A549 (cell line): ENCODE measurements around the gene CACNA1I. TPM values are rescaled to one million over a fixed set of nuclear protein-coding genes. Genes with fewer than 3 reads are reported as not detected.

Experiments used
- ATAC-seq, 2 experiments: fragments of 200-7000 bp in 1 of 2; fragments of >200 bp in 1 of 2; cut with Nextera tagmentation in 1 of 2; cut with Tn5 transposase in 1 of 2; 3 replicates each; pipeline versions ENCODE4 v1.8.0 to v1.9.1; 2018 to 2020; ENCODE audit warnings: mild to moderate bottlenecking in 1 of 2, moderate library complexity in 1 of 2
- CTCF ChIA-PET: fragments of 300-600 bp; sonication (Branson Sonifier 250); formaldehyde crosslinking; extraction: SDS; loops from one replicate; lab custom pipeline; 2021; ENCODE audit warnings: antibody characterized with exemption, inconsistent platforms; lab: Yijun Ruan, JAX
- POLR2A ChIA-PET: fragments of 350-600 bp; formaldehyde crosslinking; extraction: SDS; loops from one replicate; lab custom pipeline; 2021; ENCODE audit warnings: antibody characterized with exemption, inconsistent platforms; lab: Yijun Ruan, JAX
- DNase-seq, 2 experiments: peaks; one replicate each; pipeline versions ENCODE4 v3.0.0 to v3.0.0-alpha.2; 2011 to 2016; ENCODE audit warnings: low read depth in 1 of 2, low spot score in 1 of 2
- FAIRE-seq: peaks from 2 replicates; lab custom pipeline; 2011; peaks lifted over from hg19 to GRCh38; lab: Jason Lieb, UNC
- H3K27ac ChIP-seq, 2 experiments: fragments of >200 bp; sonication (Bioruptor Twin); formaldehyde crosslinking; 3 replicates each; pipeline ENCODE4 v1.5.1; 2016 to 2017
- H3K4me1 ChIP-seq: fragments of >200 bp; sonication (Bioruptor Twin); formaldehyde crosslinking; 3 replicates; pipeline ENCODE4 v1.6.1; 2016
- H3K4me2 ChIP-seq: fragments of >200 bp; sonication (Bioruptor Twin); formaldehyde crosslinking; 3 replicates; pipeline ENCODE4 v1.6.1; 2016
- H3K4me3 ChIP-seq: fragments of >200 bp; sonication (Bioruptor Twin); formaldehyde crosslinking; 3 replicates; pipeline ENCODE4 v1.5.1; 2016
- H3K9me3 ChIP-seq: fragments of >200 bp; sonication (Bioruptor Twin); formaldehyde crosslinking; 3 replicates; pipeline ENCODE4 v1.6.1; 2016
- ATOH8 ChIP-seq: fragments of 250-450 bp; sonication (Bioruptor Pico); IDR thresholded peaks from 2 replicates; pipeline ENCODE4 v1.5.0; 2020; ENCODE audit warnings: low read depth, mild to moderate bottlenecking, moderate library complexity
- BHLHE40 ChIP-seq: IDR thresholded peaks from 2 replicates; pipeline ENCODE4 v1.6.1; 2012; ENCODE audit warnings: low read depth, low read length, inconsistent platforms
- CBX2 ChIP-seq: fragments of 200-600 bp; sonication (generic); IDR thresholded peaks from 2 replicates; pipeline ENCODE4 v1.6.1; 2016; ENCODE audit warnings: low read depth, mild to moderate bottlenecking, borderline replicate concordance
- CBX8 ChIP-seq: fragments of 200-600 bp; sonication (generic); IDR thresholded peaks from 2 replicates; pipeline ENCODE4 v1.6.1; 2016
- CTCF ChIP-seq: fragments of >200 bp; sonication (Bioruptor Twin); formaldehyde crosslinking; IDR thresholded peaks from 3 replicates; pipeline ENCODE4 v1.5.1; 2016
- EHF ChIP-seq: fragments of 250-450 bp; sonication (Bioruptor Pico); IDR thresholded peaks from 2 replicates; pipeline ENCODE4 v1.5.0; 2020; ENCODE audit warnings: mild to moderate bottlenecking
- EHMT2 ChIP-seq: fragments of 200-600 bp; sonication (generic); IDR thresholded peaks from 2 replicates; pipeline ENCODE4 v1.6.1; 2016; ENCODE audit warnings: antibody characterized with exemption, low read depth, mild to moderate bottlenecking, moderate library complexity
- ESRRA ChIP-seq: fragments of 150-350 bp; IDR thresholded peaks from 2 replicates; pipeline ENCODE4 v1.6.1; 2014; ENCODE audit warnings: mild to moderate bottlenecking, low read length, borderline replicate concordance
- FOSB ChIP-seq: fragments of 250-450 bp; sonication (Bioruptor Pico); IDR thresholded peaks from 2 replicates; pipeline ENCODE4 v1.5.0; 2020; ENCODE audit warnings: mild to moderate bottlenecking, moderate library complexity
- HDAC2 ChIP-seq: fragments of 200-600 bp; sonication (generic); IDR thresholded peaks from 2 replicates; pipeline ENCODE4 v1.6.1; 2016
- HEYL ChIP-seq: fragments of 250-450 bp; sonication (Bioruptor Pico); IDR thresholded peaks from 2 replicates; pipeline ENCODE4 v1.8.0; 2021; ENCODE audit warnings: mild to moderate bottlenecking, moderate library complexity
- HMGXB4 ChIP-seq: fragments of 250-450 bp; sonication (Bioruptor Pico); IDR thresholded peaks from 2 replicates; pipeline ENCODE4 v1.5.0; 2021; ENCODE audit warnings: mild to moderate bottlenecking, moderate library complexity, borderline replicate concordance
- MAFK ChIP-seq: fragments of 450-650 bp; IDR thresholded peaks from 2 replicates; pipeline ENCODE4 v1.6.1; 2014; ENCODE audit not compliant: partially characterized antibody
- MAZ ChIP-seq: fragments of 150-350 bp; IDR thresholded peaks from 2 replicates; pipeline ENCODE4 v1.6.1; 2014; ENCODE audit warnings: antibody characterized with exemption, low read depth, low read length, borderline replicate concordance
- NPAS2 ChIP-seq: fragments of 250-450 bp; sonication (Bioruptor Pico); IDR thresholded peaks from 2 replicates; pipeline ENCODE4 v1.8.0; 2022; ENCODE audit warnings: mild to moderate bottlenecking, moderate library complexity, borderline replicate concordance
- PHF8 ChIP-seq: fragments of 200-600 bp; sonication (generic); IDR thresholded peaks from 2 replicates; pipeline ENCODE4 v1.6.1; 2016; ENCODE audit warnings: low read depth, mild to moderate bottlenecking, antibody characterized with exemption, moderate library complexity, borderline replicate concordance
- POLR2A ChIP-seq: IDR thresholded peaks from 2 replicates; pipeline ENCODE4 v1.6.1; 2012; ENCODE audit warnings: mild to moderate bottlenecking, low read length
- POLR2AphosphoS2 ChIP-seq: conservative IDR thresholded peaks from 2 replicates; pipeline ENCODE4 v1.6.1; 2012; ENCODE audit warnings: low read length, improper control_type of control experiment, inconsistent platforms
- RAD21 ChIP-seq, 2 experiments: fragments of >200 bp in 1 of 2; sonication (Bioruptor Twin) in 1 of 2; formaldehyde crosslinking in 1 of 2; IDR thresholded peaks in 1 of 2; conservative IDR thresholded peaks in 1 of 2; 2 replicates in 1 of 2; 3 replicates in 1 of 2; pipeline ENCODE4 v1.6.1; 2012 to 2018; ENCODE audit warnings: inconsistent platforms in 1 of 2
- RNF2 ChIP-seq: fragments of 200-600 bp; sonication (generic); IDR thresholded peaks from 2 replicates; pipeline ENCODE4 v1.6.1; 2016; ENCODE audit warnings: low read depth, mild to moderate bottlenecking, antibody characterized with exemption, moderate library complexity, borderline replicate concordance
- SREBF2 ChIP-seq: fragments of 450-650 bp; IDR thresholded peaks from 2 replicates; pipeline ENCODE4 v1.6.1; 2014; ENCODE audit warnings: mild to moderate bottlenecking, moderate library complexity
- TFCP2L1 ChIP-seq: fragments of 250-450 bp; sonication (Bioruptor Pico); IDR thresholded peaks from 2 replicates; pipeline ENCODE4 v1.5.0; 2021; ENCODE audit warnings: mild to moderate bottlenecking
- ZSCAN20 ChIP-seq: fragments of 250-450 bp; sonication (Bioruptor Pico); IDR thresholded peaks from 2 replicates; pipeline ENCODE4 v1.8.0; 2022; ENCODE audit warnings: mild to moderate bottlenecking, moderate library complexity
- WGBS: methylation state at CpG from one replicate; pipeline ENCODE4 v1.1.6; 2017; ENCODE audit errors: missing lambda C conversion rate; 5-methylcytosine and 5-hydroxymethylcytosine counted together
- polyA plus RNA-seq, 4 experiments: library from polyadenylated mRNA; depleted of rRNA in 3 of 4; stranded (reverse); fragments of >200 nt; fragmentation: RNase III in 1 of 4; extraction: RNeasy Plus Mini Kit Qiagen cat#74134 plus additional on column Dnase treatment in 1 of 4; gene quantifications; 2 replicates in 3 of 4; 3 replicates in 1 of 4; pipeline ENCODE4 v1.2.3, GENCODE V29; 2011 to 2017

CACNA1I gene
- polyA plus RNA-seq, 2 of the 4 experiments (the other 2 are of a cell fraction), result 0.03 to 0.13 TPM

- no peak overlapping the region for H3K4me3 ChIP-seq
- TF ChIP-seq MAFK, result no peak
- no peak for TF ChIP-seq TFCP2L1 (CRISPR knock-in tag)
- TF ChIP-seq ATOH8 (CRISPR knock-in tag), result no peak
- FAIRE-seq (no peak), ATAC-seq (no peak), DNase-seq (no peak)
- no peaks in the 10 kb centered on the region for H3K4me1 ChIP-seq
- 44% methylated on average over 15 of the region's 25 CpGs for WGBS
- no peaks in the 10 kb centered on the region for H3K9me3 ChIP-seq
- H3K27ac ChIP-seq, result no peak overlapping the region
- H3K4me2 ChIP-seq, result no peak overlapping the region
- POLR2A ChIA-PET, result no interaction called here
- CTCF ChIA-PET, result no interaction called here
Measured at GRCh38 chr22:39690881-39691605, 120.5 kb downstream of the CACNA1I start.

- 28% methylated on average over 11 of the region's 14 CpGs for WGBS
- no peak for FAIRE-seq
- Histone ChIP-seq H3K9me3 (no peaks in the 10 kb centered on the region), H3K4me2 (no peak overlapping the region)
- TF ChIP-seq RNF2 (no peak), RAD21 (conservative IDR thresholded peaks at IDR 0.05 in 1 of 2, IDR thresholded peaks at IDR 0.05 in 1 of 2) (no peak), MAZ (no peak), EHF (no peak), CBX8 (no peak), EHMT2 (no peak), POLR2A (no peak)
- TF ChIP-seq, all 56 proteins: peak for 0
- ChIA-PET POLR2A (no interaction called here), CTCF (no interaction called here)
- H3K4me3 ChIP-seq, result no peak overlapping the region
- ATAC-seq (peak; percentile 14 to 66; a peak in 3 of 6 replicates), DNase-seq (no peak)
- no peak overlapping the region for H3K27ac ChIP-seq
- no peaks in the 10 kb centered on the region for H3K4me1 ChIP-seq
Measured at GRCh38 chr22:39693943-39694500, 123.5 kb downstream of the CACNA1I start.

- H3K4me1 ChIP-seq, result no peaks in the 10 kb centered on the region
- DNase-seq (no peak), FAIRE-seq (no peak), ATAC-seq (no peak)
- POLR2A ChIA-PET, result no interaction called here
- WGBS, result 70% methylated on average over 9 of the region's 14 CpGs
- no peak overlapping the region for H3K27ac ChIP-seq
- TF ChIP-seq NPAS2 (CRISPR knock-in tag) (no peak), SREBF2 (no peak), ESRRA (no peak), ZSCAN20 (CRISPR knock-in tag) (no peak), HMGXB4 (no peak), POLR2A (no peak), BHLHE40 (no peak), CTCF (no peak), FOSB (CRISPR knock-in tag) (no peak), POLR2AphosphoS2 (no peak), CBX2 (no peak), HDAC2 (no peak), PHF8 (no peak), HEYL (CRISPR knock-in tag) (no peak)
- TF ChIP-seq, all 56 proteins: peak for 0
- Histone ChIP-seq H3K9me3 (no peaks in the 10 kb centered on the region), H3K4me2 (no peak overlapping the region), H3K4me3 (no peak overlapping the region)
- CTCF ChIA-PET, result no interaction called here
Measured at GRCh38 chr22:39697790-39698430, 127.4 kb downstream of the CACNA1I start.
